Keratinocyte (primary cell): ENCODE measurements around the gene OTOF.

Source experiments
- EZH2 ChIP-seq: IDR thresholded peaks from one replicate; pipeline ENCODE4 v1.6.1; 2012; ENCODE audit warnings: inconsistent platforms, mild to moderate bottlenecking, low read length, moderate library complexity
- TF ChIP-seq, protein P1 (sequence below), 3 experiments: IDR thresholded peaks in 1 of 3; conservative IDR thresholded peaks in 1 of 3; optimal IDR thresholded peaks in 1 of 3; 2 replicates in 2 of 3; 3 replicates in 1 of 3; pipeline versions ENCODE3 to v1.5.1; 2011; ENCODE audit warnings: low read length in 3 of 3, mild to moderate bottlenecking in 3 of 3, moderate library complexity in 2 of 3, control low read depth in 1 of 3, inconsistent platforms in 1 of 3; ENCODE audit not compliant: insufficient read depth in 2 of 3; ENCODE audit errors: extremely low read depth in 1 of 3

- TF ChIP-seq, protein P1, sequence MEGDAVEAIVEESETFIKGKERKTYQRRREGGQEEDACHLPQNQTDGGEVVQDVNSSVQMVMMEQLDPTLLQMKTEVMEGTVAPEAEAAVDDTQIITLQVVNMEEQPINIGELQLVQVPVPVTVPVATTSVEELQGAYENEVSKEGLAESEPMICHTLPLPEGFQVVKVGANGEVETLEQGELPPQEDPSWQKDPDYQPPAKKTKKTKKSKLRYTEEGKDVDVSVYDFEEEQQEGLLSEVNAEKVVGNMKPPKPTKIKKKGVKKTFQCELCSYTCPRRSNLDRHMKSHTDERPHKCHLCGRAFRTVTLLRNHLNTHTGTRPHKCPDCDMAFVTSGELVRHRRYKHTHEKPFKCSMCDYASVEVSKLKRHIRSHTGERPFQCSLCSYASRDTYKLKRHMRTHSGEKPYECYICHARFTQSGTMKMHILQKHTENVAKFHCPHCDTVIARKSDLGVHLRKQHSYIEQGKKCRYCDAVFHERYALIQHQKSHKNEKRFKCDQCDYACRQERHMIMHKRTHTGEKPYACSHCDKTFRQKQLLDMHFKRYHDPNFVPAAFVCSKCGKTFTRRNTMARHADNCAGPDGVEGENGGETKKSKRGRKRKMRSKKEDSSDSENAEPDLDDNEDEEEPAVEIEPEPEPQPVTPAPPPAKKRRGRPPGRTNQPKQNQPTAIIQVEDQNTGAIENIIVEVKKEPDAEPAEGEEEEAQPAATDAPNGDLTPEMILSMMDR (optimal IDR thresholded peaks at IDR 0.05 in 1 of 3, IDR thresholded peaks at IDR 0.05 in 1 of 3, conservative IDR thresholded peaks at IDR 0.05 in 1 of 3; ENCODE audit: extremely low read depth in 1 of 3, insufficient read depth in 2 of 3, low read length in 3 of 3), result no peak
- TF ChIP-seq EZH2, result no peak
These were observed 33.5 kb upstream of the OTOF start for GRCh38 chr2:26511466-26511865.
